HUES64 (cell line): ENCODE results near the gene LUM.

Experiments
- H3K27ac ChIP-seq: 2 replicates; pipeline ENCODE4 v1.7.0; 2013; ENCODE audit warnings: low read depth, low read length, inconsistent platforms
- H3K27me3 ChIP-seq: 2 replicates; pipeline ENCODE4 v1.6.1; 2013; ENCODE audit warnings: mild to moderate bottlenecking, low read length; ENCODE audit not compliant: insufficient read depth
- H3K36me3 ChIP-seq: 2 replicates; pipeline ENCODE4 v1.6.1; 2013; ENCODE audit warnings: mild to moderate bottlenecking, low read length; ENCODE audit not compliant: insufficient read depth
- H3K4me1 ChIP-seq: 2 replicates; pipeline ENCODE4 v1.6.1; 2013; ENCODE audit warnings: mild to moderate bottlenecking, low read length, moderate library complexity; ENCODE audit not compliant: insufficient read depth
- H3K4me3 ChIP-seq: 2 replicates; pipeline ENCODE4 v1.5.1; 2013; ENCODE audit warnings: mild to moderate bottlenecking, low read length, moderate library complexity
- H3K9ac ChIP-seq: 2 replicates; pipeline ENCODE4 v1.6.1; 2013; ENCODE audit warnings: mild to moderate bottlenecking, low read depth, low read length
- H3K9me3 ChIP-seq: 2 replicates; pipeline ENCODE4 v1.6.1; 2013; ENCODE audit warnings: low read depth, low read length; ENCODE audit not compliant: insufficient read depth
- WGBS: fragments of 150-250, 120-280 bp; methylation state at CpG from one replicate; pipeline ENCODE4 v1.1.7; 2013; ENCODE audit warnings: missing lambda C conversion rate; 5-methylcytosine and 5-hydroxymethylcytosine counted together

The LUM gene

GRCh38 chr12:91109148-91109564 lies 2.1 kb downstream of the LUM start:
- H3K4me1 ChIP-seq = no peaks in the 10 kb centered on the region
- H3K36me3 ChIP-seq = no peaks in the 10 kb centered on the region
- 11% methylated on average over 6 of the region's 7 CpGs for WGBS
- H3K27me3 ChIP-seq = no peaks in the 10 kb centered on the region
- no peak overlapping the region for H3K27ac ChIP-seq
- H3K4me3 ChIP-seq = 0 out of 2 replicates have a peak overlapping the region, but pooled peaks have one; percentile 6
- no peak overlapping the region for H3K9ac ChIP-seq
- H3K9me3 ChIP-seq = no peaks in the 10 kb centered on the region

GRCh38 chr12:91108196-91108755 lies 3.0 kb downstream of the LUM start:
- Histone ChIP-seq H3K27ac (no peak overlapping the region), H3K36me3 (no peaks in the 10 kb centered on the region), H3K4me1 (no peaks in the 10 kb centered on the region), H3K9ac (no peak overlapping the region), H3K4me3 (no peak overlapping the region), H3K27me3 (no peaks in the 10 kb centered on the region), H3K9me3 (no peaks in the 10 kb centered on the region)
- WGBS = 94% methylated on average over 5 of the region's 5 CpGs

- Histone ChIP-seq H3K9ac (no peak overlapping the region), H3K9me3 (no peaks in the 10 kb centered on the region), H3K27ac (no peak overlapping the region), H3K36me3 (no peaks in the 10 kb centered on the region), H3K4me3 (no peak overlapping the region), H3K27me3 (no peaks in the 10 kb centered on the region), H3K4me1 (no peaks in the 10 kb centered on the region)
Measured at GRCh38 chr12:91106283-91106682, 5.0 kb downstream of the LUM start.

DNA sequence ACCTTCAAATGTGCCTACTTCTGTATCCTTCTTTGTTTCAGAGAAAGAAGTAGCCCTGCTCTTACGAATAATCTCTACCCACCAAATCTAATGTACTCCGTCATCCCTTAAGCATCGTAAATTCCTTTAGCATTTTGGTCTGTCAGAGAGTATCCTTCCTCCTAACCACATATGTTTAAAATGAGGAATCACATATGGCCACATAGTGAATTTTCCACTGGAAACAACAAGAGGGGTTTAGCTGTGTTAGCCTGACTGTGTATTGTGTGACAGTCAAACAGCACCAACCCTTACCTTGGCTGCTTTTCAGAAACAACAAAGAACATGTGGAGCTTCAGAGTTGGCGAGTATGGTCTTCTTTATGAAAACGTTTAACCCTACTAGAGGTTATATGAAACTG lies 5.5 kb downstream of the LUM start:
- Histone ChIP-seq H3K4me1 (no peaks in the 10 kb centered on the region), H3K9ac (no peak overlapping the region), H3K27me3 (no peaks in the 10 kb centered on the region), H3K9me3 (no peaks in the 10 kb centered on the region), H3K36me3 (no peaks in the 10 kb centered on the region), H3K27ac (no peak overlapping the region), H3K4me3 (no peak overlapping the region)
- 97% methylated on average over 3 of the region's 5 CpGs for WGBS

GRCh38 chr12:91104812-91105466 lies 6.4 kb downstream of the LUM start:
- no CpG with 5 or more reads among the region's 1 CpG for WGBS
- no peaks in the 10 kb centered on the region for H3K9me3 ChIP-seq
- no peaks in the 10 kb centered on the region for H3K4me1 ChIP-seq
- no peak overlapping the region for H3K9ac ChIP-seq
- H3K4me3 ChIP-seq = no peak overlapping the region
- no peaks in the 10 kb centered on the region for H3K36me3 ChIP-seq
- H3K27ac ChIP-seq = no peak overlapping the region
- H3K27me3 ChIP-seq = no peaks in the 10 kb centered on the region

GRCh38 chr12:91103624-91104023 lies 7.7 kb downstream of the LUM start:
- no peak overlapping the region for H3K27ac ChIP-seq
- no peak overlapping the region for H3K9ac ChIP-seq
- H3K4me1 ChIP-seq = no peaks in the 10 kb centered on the region
- WGBS = no CpG with 5 or more reads among the region's 1 CpG
- no peaks in the 10 kb centered on the region for H3K9me3 ChIP-seq
- no peaks in the 10 kb centered on the region for H3K36me3 ChIP-seq
- H3K4me3 ChIP-seq = no peak overlapping the region
- H3K27me3 ChIP-seq = no peaks in the 10 kb centered on the region

DNA sequence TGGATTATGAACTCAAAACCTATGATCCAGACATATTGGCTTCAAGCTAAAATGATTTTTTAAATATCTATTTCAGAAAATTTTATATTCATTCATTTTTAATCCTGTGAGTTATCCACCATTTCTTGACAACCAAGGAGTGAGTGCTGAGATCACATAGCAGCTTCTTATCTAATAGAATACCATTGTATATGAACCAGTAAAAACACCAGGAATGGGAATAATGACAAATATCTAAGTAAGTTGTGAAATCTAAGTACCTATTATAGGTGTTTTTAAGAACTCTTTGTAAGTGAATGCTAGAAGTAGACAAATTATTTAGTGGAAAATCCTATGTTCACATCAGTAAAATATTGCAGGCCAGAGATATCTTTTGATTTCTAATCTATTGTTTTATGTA lies 8.2 kb downstream of the LUM start:
- H3K4me1 ChIP-seq = no peaks in the 10 kb centered on the region
- H3K9me3 ChIP-seq = no peaks in the 10 kb centered on the region
- no peak overlapping the region for H3K9ac ChIP-seq
- H3K27ac ChIP-seq = no peak overlapping the region
- H3K27me3 ChIP-seq = no peaks in the 10 kb centered on the region
- no peak overlapping the region for H3K4me3 ChIP-seq
- no peaks in the 10 kb centered on the region for H3K36me3 ChIP-seq

DNA sequence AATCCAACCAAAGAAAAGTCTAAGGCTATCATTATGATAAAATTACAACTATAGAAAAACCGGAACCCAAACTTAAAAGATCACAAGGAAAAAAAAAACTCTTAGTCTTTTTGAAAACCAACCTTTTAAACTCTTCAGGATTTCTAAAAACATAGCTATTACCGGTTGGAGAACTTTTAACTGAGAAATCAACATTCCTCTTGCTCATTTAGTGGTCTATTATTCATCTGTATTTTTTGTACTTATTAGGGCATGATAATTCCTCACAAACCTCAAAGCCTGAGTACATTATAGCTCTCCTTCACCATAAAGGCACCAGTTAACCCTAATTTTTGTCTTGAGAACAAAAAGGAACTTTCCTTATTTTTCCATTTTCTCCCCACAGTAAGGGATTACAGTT lies 10.4 kb downstream of the LUM start:
- Histone ChIP-seq H3K9me3 (no peaks in the 10 kb centered on the region), H3K4me1 (no peaks in the 10 kb centered on the region), H3K36me3 (no peaks in the 10 kb centered on the region), H3K27ac (no peak overlapping the region), H3K9ac (no peak overlapping the region), H3K27me3 (no peaks in the 10 kb centered on the region), H3K4me3 (no peak overlapping the region)
- WGBS = 98% methylated on average over 2 of the region's 2 CpGs

DNA sequence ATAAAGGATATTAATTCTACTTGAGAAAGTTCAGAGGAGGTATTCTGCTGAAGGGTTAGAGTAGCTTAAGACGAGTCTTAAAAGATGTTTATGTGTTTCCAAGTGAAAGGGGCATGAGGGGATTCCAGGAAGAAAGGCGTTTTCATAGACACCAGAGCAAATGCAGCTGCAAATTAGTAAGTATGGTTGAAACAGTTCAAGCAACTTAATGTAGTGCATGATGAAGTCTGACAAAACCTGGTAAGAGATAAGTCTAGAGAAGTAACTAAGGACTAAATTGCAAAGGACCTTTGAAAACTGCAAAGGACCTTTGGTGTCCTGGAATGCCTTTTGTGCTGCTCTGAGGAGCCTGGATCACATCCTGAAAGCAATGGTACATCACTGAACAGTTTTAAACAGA lies 11.5 kb downstream of the LUM start:
- WGBS = 91% methylated on average over 2 of the region's 2 CpGs
- Histone ChIP-seq H3K4me3 (no peak overlapping the region), H3K9ac (no peak overlapping the region), H3K9me3 (no peaks in the 10 kb centered on the region), H3K27me3 (no peaks in the 10 kb centered on the region), H3K36me3 (no peaks in the 10 kb centered on the region), H3K4me1 (no peaks in the 10 kb centered on the region), H3K27ac (no peak overlapping the region)

- H3K27me3 ChIP-seq = no peaks in the 10 kb centered on the region
- H3K9me3 ChIP-seq = no peaks in the 10 kb centered on the region
- 50% methylated on average over 2 of the region's 2 CpGs for WGBS
- no peaks in the 10 kb centered on the region for H3K4me1 ChIP-seq
- no peak overlapping the region for H3K9ac ChIP-seq
- H3K4me3 ChIP-seq = no peak overlapping the region
- no peak overlapping the region for H3K27ac ChIP-seq
- H3K36me3 ChIP-seq = no peaks in the 10 kb centered on the region
Measured at GRCh38 chr12:91099341-91099740, 12.0 kb downstream of the LUM start.

- Histone ChIP-seq H3K36me3 (no peaks in the 10 kb centered on the region), H3K9ac (no peak overlapping the region), H3K27ac (no peak overlapping the region), H3K9me3 (no peaks in the 10 kb centered on the region), H3K4me3 (no peak overlapping the region), H3K4me1 (no peaks in the 10 kb centered on the region), H3K27me3 (no peaks in the 10 kb centered on the region)
- 50% methylated on average over 3 of the region's 3 CpGs for WGBS
Measured at GRCh38 chr12:91098941-91099340, 12.4 kb downstream of the LUM start.

GRCh38 chr12:91098461-91098860 lies 12.8 kb downstream of the LUM start:
- no peaks in the 10 kb centered on the region for H3K9me3 ChIP-seq
- no peaks in the 10 kb centered on the region for H3K27me3 ChIP-seq
- no peak overlapping the region for H3K9ac ChIP-seq
- no peak overlapping the region for H3K27ac ChIP-seq
- no peaks in the 10 kb centered on the region for H3K36me3 ChIP-seq
- no peaks in the 10 kb centered on the region for H3K4me1 ChIP-seq
- no peak overlapping the region for H3K4me3 ChIP-seq
